ENCODE results near the gene CCDC142.

The CCDC142 gene

GRCh38 chr2:74514368-74515270, 31.8 kb upstream of the CCDC142 start, which contains the start of gene TLX2:
TLX2 (plus strand) TSS chr2:74514450; CDS start chr2:74514807, 357 bp downstream.
- DNase-seq = no peak

- DNase-seq = peak in 1 of 2 donors; percentile 19
Measured at GRCh38 chr2:74513605-74514367, 31.0 kb upstream of the CCDC142 start.

- no peak for DNase-seq
Measured at GRCh38 chr2:74512744-74513604, 30.2 kb upstream of the CCDC142 start.

- no peak for DNase-seq
Measured at GRCh38 chr2:74511104-74511989, 28.5 kb upstream of the CCDC142 start.

GRCh38 chr2:74510272-74510671, 27.5 kb upstream of the CCDC142 start:
- DNase-seq = no peak

- peak in 1 of 2 donors; percentile 19 for DNase-seq
Measured at GRCh38 chr2:74507926-74508520, 25.2 kb upstream of the CCDC142 start.

- DNase-seq = peak; percentile 99 to 100
Measured at GRCh38 chr2:74507145-74507925, 24.5 kb upstream of the CCDC142 start, which contains the start of gene PCGF1. PCGF1 (minus strand) TSS chr2:74507695; CDS start chr2:74507668, 27 bp downstream.

- no peak for DNase-seq
Measured at GRCh38 chr2:74505448-74506246, 22.8 kb upstream of the CCDC142 start.

- no peak for DNase-seq
Measured at GRCh38 chr2:74504591-74504990, 21.8 kb upstream of the CCDC142 start.

- no peak for DNase-seq
Measured at GRCh38 chr2:74503506-74504475, 21.0 kb upstream of the CCDC142 start.

GRCh38 chr2:74502720-74503505, 20.1 kb upstream of the CCDC142 start:
- DNase-seq = peak in 1 of 2 donors; percentile 27

GRCh38 chr2:74502147-74502719, 19.4 kb upstream of the CCDC142 start:
- no peak for DNase-seq

- no peak for DNase-seq
Measured at GRCh38 chr2:74501335-74502071, 18.7 kb upstream of the CCDC142 start.

GRCh38 chr2:74500578-74500946, 17.8 kb upstream of the CCDC142 start:
- DNase-seq = no peak

GRCh38 chr2:74499940-74500577, 17.3 kb upstream of the CCDC142 start:
- DNase-seq = no peak

All from activated CD4-positive, alpha-beta T cell treated with anti-CD3 and anti-CD28 coated beads for 4 hours (primary cell).